Keratinocyte (primary cell): ENCODE data around the gene CHRNG. TPM values are rescaled to one million over a fixed set of nuclear protein-coding genes. Genes with fewer than 3 reads are reported as not detected.
"Not testable (repeated sequence)": the region's sequence is repeated elsewhere in the genome, so short reads cannot be mapped to it uniquely, and the experiment has no call there.

Experiments
- DNase-seq: peaks from one replicate; pipeline ENCODE4 v3.0.0-alpha.2; 2011; ENCODE audit warnings: low read depth, missing footprints, low spot score
- FAIRE-seq: peaks from 2 replicates; lab custom pipeline; 2011; peaks lifted over from hg19 to GRCh38; lab: Jason Lieb, UNC
- H2AFZ ChIP-seq: 2 replicates; pipeline ENCODE4 v1.6.0; 2012; ENCODE audit warnings: low read length, control low read depth, inconsistent platforms; ENCODE audit not compliant: control insufficient read depth
- H3K27ac ChIP-seq: 2 replicates; pipeline ENCODE4 v1.5.1; 2011; ENCODE audit warnings: low read length; ENCODE audit not compliant: control insufficient read depth, insufficient read depth
- H3K27me3 ChIP-seq: 3 replicates; pipeline ENCODE4 v1.6.0; 2011; ENCODE audit warnings: low read length; ENCODE audit not compliant: control insufficient read depth, insufficient read depth; ENCODE audit errors: extremely low read depth
- H3K36me3 ChIP-seq, 2 experiments: 2 replicates in 1 of 2; 3 replicates in 1 of 2; pipeline ENCODE4 v1.5.1; 2011; ENCODE audit warnings: low read length in 2 of 2, mild to moderate bottlenecking in 1 of 2; ENCODE audit not compliant: control insufficient read depth in 2 of 2, insufficient read depth in 2 of 2; ENCODE audit errors: extremely low read depth in 1 of 2
- H3K4me1 ChIP-seq: 3 replicates; pipeline ENCODE4 v1.5.1; 2011; ENCODE audit warnings: low read length; ENCODE audit not compliant: control insufficient read depth, insufficient read depth; ENCODE audit errors: extremely low read depth
- H3K4me2 ChIP-seq: 3 replicates; pipeline ENCODE4 v1.6.0; 2011; ENCODE audit warnings: low read depth, low read length; ENCODE audit not compliant: control insufficient read depth, insufficient read depth; ENCODE audit errors: extremely low read depth
- H3K4me3 ChIP-seq, 3 experiments: fragments of 200-600 bp in 1 of 3; sonication (generic) in 1 of 3; 2 replicates in 2 of 3; 3 replicates in 1 of 3; pipeline ENCODE4 v1.5.1; 2011 to 2016; ENCODE audit warnings: low read length in 3 of 3, mild to moderate bottlenecking in 3 of 3, control low read depth in 2 of 3, inconsistent platforms in 1 of 3, low read depth in 1 of 3, mixed read lengths in 1 of 3, mixed run types in 1 of 3, moderate library complexity in 1 of 3; ENCODE audit not compliant: control insufficient read depth in 2 of 3, insufficient read depth in 2 of 3; ENCODE audit errors: extremely low read depth in 1 of 3
- H3K79me2 ChIP-seq: 2 replicates; pipeline ENCODE4 v1.6.0; 2012; ENCODE audit warnings: low read length; ENCODE audit not compliant: control insufficient read depth, insufficient read depth
- H3K9ac ChIP-seq: 3 replicates; pipeline ENCODE4 v1.6.0; 2011; ENCODE audit warnings: low read length; ENCODE audit not compliant: control insufficient read depth, insufficient read depth; ENCODE audit errors: extremely low read depth
- H3K9me1 ChIP-seq: 3 replicates; pipeline ENCODE4 v1.6.0; 2011; ENCODE audit warnings: low read length; ENCODE audit not compliant: control insufficient read depth, insufficient read depth; ENCODE audit errors: extremely low read depth
- H3K9me3 ChIP-seq: 2 replicates; pipeline ENCODE4 v1.5.1; 2012; ENCODE audit warnings: low read depth, low read length; ENCODE audit not compliant: control insufficient read depth
- H4K20me1 ChIP-seq: 3 replicates; pipeline ENCODE4 v1.6.0; 2011; ENCODE audit warnings: low read length; ENCODE audit not compliant: control insufficient read depth, insufficient read depth; ENCODE audit errors: extremely low read depth
- CTCF ChIP-seq, 3 experiments: IDR thresholded peaks in 1 of 3; conservative IDR thresholded peaks in 1 of 3; optimal IDR thresholded peaks in 1 of 3; 2 replicates in 2 of 3; 3 replicates in 1 of 3; pipeline versions ENCODE3 to v1.5.1; 2011; ENCODE audit warnings: low read length in 3 of 3, mild to moderate bottlenecking in 3 of 3, moderate library complexity in 2 of 3, control low read depth in 1 of 3, inconsistent platforms in 1 of 3; ENCODE audit not compliant: insufficient read depth in 2 of 3; ENCODE audit errors: extremely low read depth in 1 of 3
- EZH2 ChIP-seq: IDR thresholded peaks from one replicate; pipeline ENCODE4 v1.6.1; 2012; ENCODE audit warnings: inconsistent platforms, mild to moderate bottlenecking, low read length, moderate library complexity
- dilution Hi-C: fragments of 300-500 bp; cut with MboI; formaldehyde crosslinking; loops from one replicate; pipeline ENCODE4 v1.7.0; 2020; ENCODE audit warnings: low sequenced_read_pairs; ENCODE audit not compliant: extremely low pct_ligation_motif_present
- polyA plus RNA-seq, 5 experiments: library from polyadenylated mRNA; depleted of rRNA in 3 of 5; stranded (reverse) in 3 of 5; stranded (forward) in 1 of 5; unstranded in 1 of 5; fragments of >200 nt; gene quantifications; 1 replicate in 1 of 5; 2 replicates in 3 of 5; 3 replicates in 1 of 5; pipeline versions ENCODE4 v1.2.1 to v1.2.3, GENCODE V29; 2011 to 2012; ENCODE audit warnings: missing spikeins in 2 of 5, low read depth in 1 of 5, low replicate concordance in 1 of 5

Gene CHRNG
- polyA plus RNA-seq, 1 donor (not counting 4 experiments of a cell fraction or from before 2014, with no cell fraction given): not detected

- Histone ChIP-seq H2AFZ (no peak overlapping the region), H3K9me1 (no peaks in the 10 kb centered on the region), H3K4me2 (no peak overlapping the region), H3K4me3 (no peak overlapping the region), H3K36me3 (no peaks in the 10 kb centered on the region), H3K27ac (no peak overlapping the region), H3K9me3 (no peaks in the 10 kb centered on the region), H3K79me2 (no peaks in the 10 kb centered on the region), H3K27me3 (no peaks in the 10 kb centered on the region), H4K20me1 (no peaks in the 10 kb centered on the region), H3K9ac (no peak overlapping the region), H3K4me1 (no peaks in the 10 kb centered on the region)
- TF ChIP-seq CTCF (optimal IDR thresholded peaks at IDR 0.05 in 1 of 3, IDR thresholded peaks at IDR 0.05 in 1 of 3, conservative IDR thresholded peaks at IDR 0.05 in 1 of 3; ENCODE audit: extremely low read depth in 1 of 3, insufficient read depth in 2 of 3, low read length in 3 of 3): no peak
- TF ChIP-seq EZH2: no peak
- no peak for FAIRE-seq
- dilution Hi-C loops: no loop called here
- no peak for DNase-seq
Observed at GRCh38 chr2:232530626-232531260, 8.7 kb upstream of the CHRNG start.

DNA sequence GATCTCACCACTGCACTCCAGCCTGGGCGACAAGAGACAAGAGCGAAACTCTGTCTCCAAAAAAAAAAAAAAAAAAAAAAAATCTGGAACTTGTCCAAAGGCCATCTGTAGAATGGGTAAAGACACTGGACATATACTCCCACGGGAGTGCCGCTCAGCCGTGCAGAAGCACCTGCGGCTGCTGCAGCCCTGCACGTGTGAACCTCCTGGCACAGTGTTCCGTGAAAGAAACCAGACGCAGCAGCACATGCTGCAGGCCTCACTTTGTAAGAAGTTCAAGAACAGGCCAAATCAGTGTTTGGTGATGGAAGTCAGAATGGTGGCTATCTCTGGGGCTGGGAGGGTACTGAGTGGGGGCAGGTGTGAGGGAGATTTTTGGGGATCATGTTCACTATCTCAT lies 7.1 kb upstream of the CHRNG start:
- Histone ChIP-seq H4K20me1 (no peaks in the 10 kb centered on the region), H3K27me3 (no peaks in the 10 kb centered on the region), H3K9ac (no peak overlapping the region), H3K4me3 (no peak overlapping the region), H3K36me3 (no peaks in the 10 kb centered on the region), H3K4me2 (no peak overlapping the region), H2AFZ (no peak overlapping the region), H3K9me3 (no peaks in the 10 kb centered on the region), H3K27ac (no peak overlapping the region), H3K4me1 (no peaks in the 10 kb centered on the region), H3K9me1 (no peaks in the 10 kb centered on the region), H3K79me2 (no peaks in the 10 kb centered on the region)
- dilution Hi-C loops: no loop called here
- FAIRE-seq: no peak
- no peak for DNase-seq
- TF ChIP-seq CTCF (optimal IDR thresholded peaks at IDR 0.05 in 1 of 3, IDR thresholded peaks at IDR 0.05 in 1 of 3, conservative IDR thresholded peaks at IDR 0.05 in 1 of 3; ENCODE audit: extremely low read depth in 1 of 3, insufficient read depth in 2 of 3, low read length in 3 of 3) (no peak), EZH2 (no peak)

- H3K27me3 ChIP-seq, H3K9me3 ChIP-seq, FAIRE-seq, H3K79me2 ChIP-seq, H3K36me3 ChIP-seq, H3K27ac ChIP-seq, DNase-seq, H4K20me1 ChIP-seq, H3K4me2 ChIP-seq, H3K4me3 ChIP-seq, H3K4me1 ChIP-seq, dilution Hi-C loops, H3K9me1 ChIP-seq, H3K9ac ChIP-seq, H2AFZ ChIP-seq: not testable (repeated sequence)
Observed at GRCh38 chr2:232532821-232533220, 6.7 kb upstream of the CHRNG start.
